ENCODE measurements around the gene KIAA1328. TPM values are rescaled to one million over a fixed set of nuclear protein-coding genes. Genes with fewer than 3 reads are reported as not detected.

Gene KIAA1328
- polyA plus RNA-seq, 2 of the 4 experiments (the other 2 are of a cell fraction): 1.7 to 3.9 TPM

DNA sequence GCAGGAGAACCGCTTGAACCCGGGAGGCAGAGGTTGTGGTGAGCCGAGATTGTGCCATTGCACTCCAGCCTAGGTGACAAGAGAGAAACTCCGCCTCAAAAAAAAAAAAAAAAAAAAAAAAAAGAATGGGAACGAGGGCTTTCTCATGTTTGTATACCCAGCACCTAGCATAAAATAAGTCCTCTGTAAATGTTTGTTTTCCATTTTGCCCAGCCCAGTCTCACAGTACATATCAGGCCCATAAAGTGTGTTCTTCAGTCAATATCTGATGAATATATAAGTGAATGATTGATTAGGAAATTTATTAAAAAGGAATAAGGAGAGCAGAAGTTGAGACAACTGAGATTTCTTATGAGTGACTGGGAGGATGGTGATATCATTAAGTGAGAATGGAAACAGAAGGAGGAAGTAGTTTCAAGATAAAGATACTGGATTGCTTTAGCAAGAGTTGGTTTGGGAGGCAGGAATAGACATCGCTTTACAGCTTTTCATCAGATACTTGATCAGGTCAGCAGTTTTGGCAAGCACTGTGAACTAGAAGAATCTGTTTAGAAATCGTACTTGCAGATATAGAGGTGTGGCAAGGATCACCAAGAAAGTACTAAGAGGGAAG is 327.5 kb downstream of the KIAA1328 start:
- no peak for FAIRE-seq

GRCh38 chr18:37160038-37160820 is 331.3 kb downstream of the KIAA1328 start:
- no peak for TF ChIP-seq FOSL2 (IDR thresholded peaks at IDR 0.05)
- no peak for TF ChIP-seq FOSL2 (CRISPR knock-in tag; IDR thresholded peaks at IDR 0.05)
- no peak for TF ChIP-seq RFX5 (IDR thresholded peaks at IDR 0.05)
- TF ChIP-seq BCL3 (IDR thresholded peaks at IDR 0.05): no peak
- no peak for TF ChIP-seq NPAS2 (CRISPR knock-in tag; IDR thresholded peaks at IDR 0.05; ENCODE audit: borderline replicate concordance)
- no peak for TF ChIP-seq BHLHE40 (IDR thresholded peaks at IDR 0.05; ENCODE audit: low read depth, low read length)
- TF ChIP-seq HES2 (IDR thresholded peaks at IDR 0.05): no peak
- no peak for TF ChIP-seq RCOR1 (IDR thresholded peaks at IDR 0.05; ENCODE audit: low read depth, low read length)
- TF ChIP-seq ZFP36 (IDR thresholded peaks at IDR 0.05; ENCODE audit: borderline replicate concordance, partially characterized antibody): no peak
- no peak for TF ChIP-seq ZNF302 (CRISPR knock-in tag; IDR thresholded peaks at IDR 0.05)
- TF ChIP-seq CBX2 (IDR thresholded peaks at IDR 0.05; ENCODE audit: borderline replicate concordance, low read depth): no peak
- TF ChIP-seq PHF8 (IDR thresholded peaks at IDR 0.05; ENCODE audit: borderline replicate concordance, low read depth): no peak
- ChIA-PET CTCF (no interaction called here), POLR2A (no interaction called here)
- 29% methylated on average over 3 of the region's 3 CpGs for WGBS (ENCODE audit: missing lambda C conversion rate)
- Histone ChIP-seq H3K9me3 (no peaks in the 10 kb centered on the region), H3K27ac (no peak overlapping the region), H3K4me3 (no peak overlapping the region), H3K4me2 (no peak overlapping the region), H3K4me1 (no peaks in the 10 kb centered on the region)
- no peak for FAIRE-seq
- no peak for DNase-seq (ENCODE audit: low read depth in 1 of 2, low spot score in 1 of 2)
- no peak for ATAC-seq

More for the DNA sequence above, 327.5 kb downstream of the KIAA1328 start:
- Histone ChIP-seq H3K4me3 (no peak overlapping the region), H3K4me1 (no peaks in the 10 kb centered on the region), H3K27ac (no peak overlapping the region), H3K4me2 (no peak overlapping the region), H3K9me3 (no peaks in the 10 kb centered on the region)
- ATAC-seq (no peak), DNase-seq (ENCODE audit: low read depth in 1 of 2, low spot score in 1 of 2) (no peak)
- TF ChIP-seq POLR2A (IDR thresholded peaks at IDR 0.05; ENCODE audit: low read length): no peak
- no peak for TF ChIP-seq ZSCAN20 (CRISPR knock-in tag; IDR thresholded peaks at IDR 0.05)
- no peak for TF ChIP-seq HEYL (CRISPR knock-in tag; IDR thresholded peaks at IDR 0.05)
- TF ChIP-seq POLR2AphosphoS2 (conservative IDR thresholded peaks at IDR 0.05; ENCODE audit: low read length): no peak
- TF ChIP-seq MAZ (IDR thresholded peaks at IDR 0.05; ENCODE audit: borderline replicate concordance, low read depth, low read length): no peak
- no peak for TF ChIP-seq CHD4 (IDR thresholded peaks at IDR 0.05; ENCODE audit: borderline replicate concordance)
- no peak for TF ChIP-seq FOSB (CRISPR knock-in tag; IDR thresholded peaks at IDR 0.05)
- TF ChIP-seq MAFK (IDR thresholded peaks at IDR 0.05; ENCODE audit: partially characterized antibody): no peak
- TF ChIP-seq USF2 (IDR thresholded peaks at IDR 0.05): no peak
- TF ChIP-seq JUNB (IDR thresholded peaks at IDR 0.05): no peak
- no peak for TF ChIP-seq RAD21 (conservative IDR thresholded peaks at IDR 0.05 in 1 of 2, IDR thresholded peaks at IDR 0.05 in 1 of 2)
- TF ChIP-seq, protein P1, sequence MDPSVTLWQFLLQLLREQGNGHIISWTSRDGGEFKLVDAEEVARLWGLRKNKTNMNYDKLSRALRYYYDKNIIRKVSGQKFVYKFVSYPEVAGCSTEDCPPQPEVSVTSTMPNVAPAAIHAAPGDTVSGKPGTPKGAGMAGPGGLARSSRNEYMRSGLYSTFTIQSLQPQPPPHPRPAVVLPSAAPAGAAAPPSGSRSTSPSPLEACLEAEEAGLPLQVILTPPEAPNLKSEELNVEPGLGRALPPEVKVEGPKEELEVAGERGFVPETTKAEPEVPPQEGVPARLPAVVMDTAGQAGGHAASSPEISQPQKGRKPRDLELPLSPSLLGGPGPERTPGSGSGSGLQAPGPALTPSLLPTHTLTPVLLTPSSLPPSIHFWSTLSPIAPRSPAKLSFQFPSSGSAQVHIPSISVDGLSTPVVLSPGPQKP (IDR thresholded peaks at IDR 0.05; ENCODE audit: low read depth, low read length): no peak
- POLR2A ChIA-PET: no interaction called here
- CTCF ChIA-PET: no interaction called here
- WGBS (ENCODE audit: missing lambda C conversion rate): 40% methylated on average over 3 of the region's 7 CpGs
